Breast epithelium (tissue), 3 donors: ENCODE measurements around the gene SCTR.

Experiments
- CTCF ChIP-seq, 3 donors: fragments of 450-650 bp; IDR thresholded peaks; one replicate each; pipeline ENCODE4 v1.5.1; 2016 to 2017; ENCODE audit warnings: antibody characterized with exemption in 3 of 3, mild to moderate bottlenecking in 3 of 3, moderate library complexity in 3 of 3
- POLR2A ChIP-seq: fragments of 450-650 bp; IDR thresholded peaks from one replicate; pipeline ENCODE4 v1.6.1; 2016; ENCODE audit warnings: antibody characterized with exemption, mild to moderate bottlenecking, moderate library complexity
- POLR2AphosphoS5 ChIP-seq, 3 donors: sonication (generic); formaldehyde crosslinking; IDR thresholded peaks; one replicate each; pipeline ENCODE4 v1.6.1; 2017; ENCODE audit warnings: antibody characterized with exemption in 3 of 3

DNA sequence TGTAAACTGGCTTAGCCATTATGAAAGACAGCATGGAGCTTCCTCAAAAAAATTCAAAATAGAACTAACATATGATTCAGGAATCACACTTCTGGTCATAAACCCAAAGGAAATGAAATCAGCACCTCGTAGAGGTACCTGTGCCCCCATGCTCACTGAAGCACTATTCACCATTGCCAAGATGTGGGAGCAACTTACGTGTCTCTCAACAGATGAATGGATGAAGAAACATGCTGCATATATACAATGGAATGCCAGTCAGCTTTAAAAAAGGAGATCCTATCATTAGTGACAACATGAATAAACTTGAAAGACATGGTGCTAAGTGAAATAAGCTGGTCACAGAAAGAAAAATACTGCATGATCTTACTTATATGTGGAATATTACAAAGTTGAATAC lies 8.2 kb downstream of the SCTR start:
- TF ChIP-seq CTCF (IDR thresholded peaks at IDR 0.05): no peak
- no peak for TF ChIP-seq POLR2AphosphoS5 (IDR thresholded peaks at IDR 0.05)
- TF ChIP-seq POLR2A: no peak
